Activated CD8-positive, alpha-beta memory T cell treated with anti-CD3 and anti-CD28 coated beads for 4 hours (primary cell): ENCODE results near the gene NUCKS1.
A peak's percentile ranks its signal among the peaks of the same experiment; 100 is the strongest.

Experiments
- DNase-seq, 2 donors: peaks; one replicate each; pipeline ENCODE4 v3.0.0-alpha.2; 2020; ENCODE audit warnings: low read depth in 2 of 2

Gene NUCKS1

DNA sequence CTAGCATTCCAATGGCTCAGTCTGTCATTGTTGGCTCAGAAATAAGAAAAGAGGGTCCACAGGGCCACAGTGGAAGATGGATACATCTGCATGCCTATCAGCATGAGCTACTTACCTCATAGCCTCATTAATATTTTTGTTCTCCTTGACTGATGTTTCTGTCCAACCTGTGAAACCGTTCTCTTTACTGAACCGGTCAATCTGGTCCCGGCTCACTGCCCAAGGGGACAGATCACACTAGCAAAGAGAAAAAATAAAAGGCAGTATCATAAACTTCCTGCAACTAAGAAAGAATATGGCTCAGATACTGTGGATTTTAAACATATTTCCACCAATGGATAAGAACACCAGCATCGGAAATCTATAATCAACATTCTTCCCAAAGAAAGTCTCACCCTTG is 20.6 kb upstream of the NUCKS1 start:
- DNase-seq = no peak

DNA sequence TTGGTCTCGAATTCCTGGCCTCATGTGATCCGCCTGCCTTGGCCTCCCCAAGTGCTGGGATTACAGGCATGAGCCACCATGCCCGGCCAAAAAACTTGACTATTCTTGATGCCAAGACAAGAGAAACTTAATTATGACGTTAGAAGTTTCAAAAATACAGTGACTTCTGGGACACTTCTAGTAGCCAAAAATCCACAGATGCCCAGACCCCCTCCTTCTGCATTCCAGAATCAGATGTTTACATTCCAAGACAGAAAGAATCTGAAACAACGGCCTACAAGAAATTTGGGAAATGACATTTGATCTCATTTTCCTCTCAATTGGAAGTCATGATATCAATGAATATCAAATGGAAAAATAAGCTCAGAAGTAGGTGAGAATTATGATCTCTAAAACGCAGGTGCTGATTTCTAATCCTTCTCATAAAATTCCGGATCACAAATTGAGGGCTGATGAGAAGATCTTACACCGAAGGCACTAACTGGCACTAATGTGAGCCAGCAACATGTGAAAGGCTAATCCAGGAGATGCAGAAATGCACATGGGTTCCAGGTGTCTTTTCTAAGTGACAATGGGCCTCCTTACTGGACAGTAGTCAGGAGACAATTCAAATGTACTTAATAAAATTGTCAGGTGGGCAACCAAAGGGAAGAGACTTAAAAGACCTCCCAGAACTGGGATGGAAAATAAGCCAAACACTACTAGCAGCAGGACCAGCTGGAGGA is 19.8 kb upstream of the NUCKS1 start:
- DNase-seq = no peak

DNA sequence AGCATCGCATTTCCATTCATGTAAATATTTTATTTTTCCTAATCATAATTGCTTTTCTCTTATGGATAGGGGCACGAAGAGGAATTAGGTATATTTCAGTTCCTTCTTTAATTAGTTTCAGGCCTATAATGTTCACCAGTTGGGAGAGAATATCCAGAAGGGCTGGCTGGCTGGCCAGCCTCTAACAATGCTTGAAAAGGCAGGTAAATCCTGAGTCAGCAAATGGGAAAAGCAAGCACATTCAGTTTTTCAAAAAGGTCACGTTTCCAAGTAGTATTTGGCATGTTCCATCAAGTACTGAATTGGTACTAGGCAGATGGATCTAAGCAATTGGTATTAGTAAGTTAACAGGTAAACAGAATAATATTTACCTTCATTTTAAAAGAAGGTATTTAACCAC is 17.3 kb upstream of the NUCKS1 start:
- no peak for DNase-seq

DNA sequence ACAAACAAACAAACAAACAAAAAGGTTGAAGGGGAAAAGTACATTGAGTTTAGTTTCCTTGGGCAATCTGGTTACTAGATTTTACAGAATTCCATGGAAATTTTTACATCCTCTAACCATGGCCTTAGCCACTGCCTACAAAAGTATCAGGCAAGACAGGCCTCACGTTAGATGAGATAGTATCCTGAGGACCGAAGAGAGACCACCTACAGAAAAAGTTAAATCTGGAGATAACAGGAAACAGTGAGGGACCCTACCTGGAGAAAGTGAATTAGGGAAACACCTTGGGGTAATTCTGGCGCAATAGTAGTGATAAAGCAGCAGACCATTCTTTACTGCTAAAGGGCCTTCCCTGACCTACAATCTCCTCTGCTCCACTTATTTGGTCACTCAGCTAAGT is 16.6 kb upstream of the NUCKS1 start:
- no peak for DNase-seq

DNA sequence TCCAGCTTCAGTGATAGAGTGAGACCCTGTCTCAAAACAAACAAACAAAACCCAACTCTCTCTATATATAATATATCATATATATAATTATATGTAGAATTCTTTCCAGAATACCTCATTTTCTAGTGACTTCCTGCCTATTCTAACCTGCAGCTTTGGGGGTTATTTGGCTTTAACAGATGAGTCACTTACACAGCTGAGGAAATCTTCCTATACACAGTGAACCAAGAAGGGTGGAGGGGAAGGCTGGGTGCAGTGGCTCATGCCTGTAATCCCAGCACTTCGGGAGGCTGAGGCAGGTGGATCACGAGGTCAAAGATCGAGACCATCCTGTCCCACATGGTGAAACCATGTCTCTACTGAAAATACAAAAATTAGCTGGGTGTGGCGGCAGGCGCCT is 16.1 kb upstream of the NUCKS1 start:
- DNase-seq = no peak

DNA sequence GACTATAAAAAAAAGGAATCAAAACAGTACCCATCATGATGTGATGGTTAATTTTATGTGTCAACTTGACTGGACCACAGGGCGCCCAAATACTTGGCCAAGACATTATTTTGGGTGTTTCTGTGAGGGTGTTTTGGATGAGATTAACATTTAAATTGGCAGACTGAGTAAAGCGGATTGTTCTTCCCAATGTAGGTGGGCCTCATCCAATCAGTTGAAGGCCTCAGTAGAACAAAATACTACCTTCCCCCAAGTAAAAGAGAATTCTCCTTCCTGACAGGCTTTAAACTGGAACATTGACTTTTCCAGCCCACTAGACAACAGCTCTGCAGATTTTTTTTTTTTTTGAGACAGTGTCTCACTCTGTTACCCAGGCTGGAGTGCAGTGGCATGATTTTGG is 14.6 kb upstream of the NUCKS1 start:
- no peak for DNase-seq

DNA sequence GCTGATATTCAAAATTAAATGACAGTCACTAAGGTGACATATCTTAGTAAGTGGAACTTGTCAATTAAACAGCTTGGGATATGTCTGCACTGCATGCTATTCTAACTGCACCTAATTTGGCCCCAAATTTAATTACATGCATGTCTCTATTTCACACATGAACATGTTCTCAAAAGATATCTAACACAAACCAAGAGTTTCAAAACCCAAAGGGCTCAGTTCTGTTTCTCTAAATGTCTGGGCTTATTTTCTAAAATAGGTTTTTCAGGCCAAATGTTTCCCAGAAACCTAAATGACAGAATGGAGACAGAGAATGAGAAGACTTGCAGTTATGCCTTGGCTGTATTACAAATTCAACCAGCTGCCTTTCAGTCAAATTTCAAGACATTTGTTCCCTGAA is 14.0 kb upstream of the NUCKS1 start:
- DNase-seq = no peak

DNA sequence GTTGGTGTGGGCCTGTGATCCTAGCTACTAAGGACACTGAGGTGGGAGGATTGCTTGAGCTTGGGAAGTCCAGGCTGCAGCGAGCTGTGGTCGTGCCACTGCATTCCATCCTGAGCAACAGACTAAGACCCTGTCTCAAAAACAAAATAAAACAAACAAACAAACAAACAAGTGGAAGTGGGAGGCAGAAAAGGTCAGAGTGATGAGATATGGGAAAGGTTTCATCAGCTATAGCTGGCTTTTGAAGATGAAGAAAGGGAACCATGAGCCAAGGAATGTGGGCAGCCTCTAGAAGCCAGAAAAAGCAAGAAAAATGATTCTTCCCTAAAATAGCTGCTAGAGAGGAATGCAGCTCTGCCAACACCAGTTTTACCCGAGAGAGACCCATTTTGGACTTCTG is 10.6 kb upstream of the NUCKS1 start:
- DNase-seq = no peak

DNA sequence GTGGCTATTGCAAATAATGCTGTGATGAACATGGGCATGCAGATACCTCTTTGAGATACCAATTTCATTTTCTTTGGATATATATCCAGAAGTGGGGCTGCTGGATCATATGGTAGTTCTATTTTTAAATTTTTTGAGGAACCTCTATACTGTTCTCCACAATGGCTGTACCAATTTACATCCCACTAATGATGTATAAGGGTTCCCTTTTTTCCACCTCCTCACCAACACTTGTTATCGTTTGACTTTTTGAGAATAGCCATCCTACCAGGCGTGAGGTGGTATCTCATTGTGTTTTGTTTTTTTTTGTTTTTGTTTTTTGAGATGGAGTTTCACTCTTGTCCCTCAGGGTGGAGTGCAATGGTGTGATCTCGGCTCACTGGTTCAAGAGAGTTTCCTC is 6.6 kb upstream of the NUCKS1 start:
- no peak for DNase-seq

DNA sequence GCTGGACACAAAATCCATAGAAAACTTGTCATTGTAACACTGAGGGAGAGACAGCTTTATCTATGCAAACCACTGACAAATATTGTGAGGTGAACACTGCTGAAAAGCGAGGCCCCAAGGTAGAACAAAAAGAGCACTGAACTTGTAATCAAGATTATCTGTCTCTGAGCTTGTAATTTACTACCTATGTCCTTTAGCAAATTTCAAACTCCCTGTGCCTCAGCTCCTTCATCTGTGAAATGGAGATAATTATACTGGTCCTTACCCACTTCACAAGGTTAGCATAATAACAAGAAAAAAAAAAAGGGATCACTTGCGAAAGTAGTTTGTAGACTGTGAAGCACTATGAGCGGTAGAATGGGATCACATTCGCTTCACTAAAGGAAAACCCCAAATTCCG is 4.9 kb upstream of the NUCKS1 start:
- DNase-seq = no peak

DNA sequence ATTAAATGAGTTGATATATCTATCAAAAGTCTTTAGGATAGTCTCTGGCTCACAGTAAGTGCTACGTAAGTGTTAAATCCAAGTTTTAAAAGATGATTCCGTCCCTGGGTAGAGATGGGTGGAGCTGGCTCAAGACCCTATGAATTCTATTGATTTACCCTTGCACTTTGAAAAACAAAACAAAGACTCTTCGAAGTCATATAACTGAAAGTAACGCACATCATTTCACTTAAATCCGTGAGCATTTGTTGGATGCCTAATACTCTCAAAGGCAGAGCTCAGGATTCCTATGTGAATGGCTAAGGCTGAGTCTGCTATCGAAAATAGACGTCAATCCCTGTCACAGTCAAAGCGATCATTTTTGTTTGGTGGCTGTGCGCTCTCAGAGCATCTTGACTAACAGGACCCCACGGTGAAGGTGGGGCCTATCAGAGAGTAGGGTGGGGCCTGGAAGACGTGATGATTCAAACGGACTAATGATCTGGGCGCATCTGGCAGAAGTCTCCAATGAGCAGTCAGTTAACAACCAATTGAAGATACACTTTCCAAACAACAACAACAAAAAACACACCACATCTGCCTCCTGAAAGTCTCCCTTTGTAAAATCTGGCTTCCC is 1.2 kb upstream of the NUCKS1 start:
- DNase-seq = no peak

DNA sequence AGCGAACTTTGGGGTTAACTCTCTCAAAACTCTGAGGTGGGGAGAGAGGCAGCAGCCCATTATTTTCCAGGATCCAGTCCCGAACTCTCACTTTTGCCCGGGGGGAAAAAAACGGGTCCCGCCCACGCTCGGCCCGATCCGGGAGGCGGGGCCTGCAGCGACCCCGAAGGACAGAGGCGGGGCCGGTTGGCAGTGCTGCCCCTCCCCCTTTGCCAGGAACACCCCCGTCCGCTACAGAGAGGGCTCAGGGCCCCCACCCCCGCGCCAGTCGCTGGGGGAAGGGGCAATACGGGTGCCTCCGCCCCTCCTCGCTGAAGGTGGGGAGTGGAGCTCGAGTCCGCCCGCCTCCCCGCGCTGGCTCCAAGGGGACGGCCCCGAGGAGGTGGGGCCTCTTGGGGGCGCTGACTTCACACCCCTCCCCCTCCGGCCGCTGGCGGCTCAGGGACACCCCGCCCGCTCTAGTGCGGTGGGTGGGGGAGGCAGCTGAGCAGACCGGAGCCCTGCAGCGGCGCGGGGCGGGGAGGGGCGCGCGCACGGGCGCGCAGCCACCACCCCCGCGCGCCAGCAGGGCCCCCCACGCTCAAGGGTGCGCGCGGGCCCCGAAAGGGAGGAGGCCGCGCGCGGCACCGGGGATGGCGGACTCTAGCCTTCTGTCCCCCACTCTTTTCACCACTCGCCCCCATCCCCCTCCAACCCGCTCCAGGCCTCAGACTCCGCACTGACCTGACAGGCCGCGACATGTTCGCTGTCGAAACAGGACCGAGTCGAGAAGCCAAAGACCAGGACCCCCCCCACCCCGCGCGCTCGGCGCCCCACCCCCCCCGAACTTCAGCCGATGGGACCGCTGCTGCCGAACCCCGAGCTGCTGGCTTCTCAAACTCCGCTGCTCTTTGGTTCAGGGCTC is 496 bp downstream of the NUCKS1 start:
- DNase-seq = peak; percentile 93 to 94

DNA sequence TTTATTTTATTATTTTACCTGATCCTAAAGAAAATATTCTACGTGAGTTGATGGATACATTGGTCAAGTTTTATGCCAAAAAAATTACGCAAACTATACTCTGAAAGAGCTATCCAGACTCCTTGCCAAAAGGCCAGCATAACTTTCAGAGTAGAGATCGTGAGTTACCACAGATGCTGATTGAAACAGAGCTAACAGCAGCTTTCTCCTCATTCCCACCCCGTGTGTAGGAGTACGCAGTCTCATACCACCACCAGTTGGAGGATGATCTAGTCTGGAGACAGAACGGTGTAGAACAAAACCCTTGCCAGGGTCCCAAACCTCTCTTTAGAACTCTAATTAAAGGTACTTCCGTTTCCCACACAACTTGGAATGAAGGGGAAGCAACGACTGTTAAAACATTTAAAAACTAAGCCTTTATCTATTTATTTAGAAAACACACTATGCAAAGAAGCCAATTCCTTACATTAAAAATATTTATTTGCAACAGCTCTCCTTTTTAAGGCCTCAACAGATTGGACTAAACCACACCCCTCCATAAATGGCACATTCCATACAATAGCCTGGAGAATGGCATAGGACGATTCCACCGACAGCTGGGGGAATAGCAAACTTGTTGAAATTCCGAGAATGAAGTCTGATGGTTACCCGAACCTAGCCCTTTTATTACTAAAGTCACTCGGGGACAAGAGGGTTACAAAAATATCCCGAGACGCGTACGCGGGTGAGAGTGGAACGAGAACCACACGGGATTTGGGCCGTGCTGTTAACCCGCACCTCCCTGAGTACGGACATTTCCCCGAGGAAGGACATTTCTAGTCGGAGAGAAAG is 1.4 kb downstream of the NUCKS1 start:
- DNase-seq = no peak

DNA sequence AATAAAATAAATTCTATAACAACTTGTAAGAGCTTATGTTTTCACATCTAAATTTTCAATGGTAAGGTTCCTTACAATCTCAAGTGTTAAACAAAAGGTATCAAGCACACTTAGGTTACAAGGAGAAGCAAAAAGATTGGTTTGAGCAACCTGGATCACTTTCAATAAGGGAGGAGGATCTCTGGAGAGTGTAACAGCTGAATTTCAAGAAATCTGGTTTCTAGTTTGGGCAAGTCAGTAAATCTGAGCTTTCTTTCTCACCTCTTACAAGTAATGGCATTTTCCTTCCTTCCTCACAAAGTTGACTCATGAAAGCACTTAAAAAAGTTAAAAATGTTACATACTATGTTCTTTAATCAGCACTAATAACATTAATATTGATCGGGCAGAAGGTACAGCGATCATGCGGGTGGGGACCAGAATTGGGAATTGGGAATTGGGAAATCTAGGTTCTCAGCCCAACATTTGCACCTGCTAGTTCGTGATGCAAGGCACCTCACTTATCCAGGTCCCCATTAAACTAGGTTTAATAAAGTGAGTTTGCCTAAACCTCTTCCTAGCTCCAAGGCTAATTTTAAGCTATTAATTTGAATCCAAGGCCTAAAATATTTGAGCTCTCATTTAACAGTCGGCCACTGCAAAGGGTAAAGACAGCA is 3.1 kb downstream of the NUCKS1 start:
- DNase-seq = no peak

DNA sequence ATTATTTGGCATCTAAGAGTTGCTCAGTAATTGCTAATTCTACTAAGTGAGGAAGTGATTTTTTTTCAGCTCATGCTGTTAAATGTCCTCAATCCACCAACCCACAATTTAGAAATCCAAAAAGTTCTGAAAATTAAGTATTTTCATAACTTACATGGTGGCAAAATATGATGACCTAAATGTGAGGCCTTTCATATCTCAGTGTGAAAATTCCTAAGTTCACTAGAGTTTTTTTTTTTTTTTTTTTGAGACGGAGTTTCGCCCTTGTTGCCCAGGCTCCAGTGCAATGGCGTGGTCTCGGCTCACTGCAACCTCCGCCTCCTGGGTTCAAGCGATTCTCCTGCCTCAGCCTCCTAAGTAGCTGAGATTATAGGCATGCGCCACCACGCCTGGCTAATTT is 5.6 kb downstream of the NUCKS1 start:
- no peak for DNase-seq

DNA sequence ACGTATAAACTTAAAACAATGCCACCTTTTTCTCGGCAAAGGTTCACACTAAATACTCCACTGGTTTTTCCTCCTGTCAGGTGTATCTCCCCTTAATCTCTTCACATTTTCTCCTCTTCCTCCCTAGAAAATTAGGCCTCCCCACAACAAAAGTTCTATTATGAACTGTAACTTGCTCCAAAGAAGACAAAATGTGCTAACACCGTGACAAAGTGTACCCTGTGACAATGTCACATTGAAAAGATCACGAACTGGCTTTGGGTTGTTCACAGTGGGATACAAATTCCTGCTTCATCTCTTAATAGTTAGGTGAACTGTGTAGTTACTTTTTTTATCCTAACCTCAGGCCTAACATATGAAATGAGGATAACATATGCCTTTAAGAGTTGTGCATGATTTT is 6.0 kb downstream of the NUCKS1 start:
- DNase-seq = no peak

DNA sequence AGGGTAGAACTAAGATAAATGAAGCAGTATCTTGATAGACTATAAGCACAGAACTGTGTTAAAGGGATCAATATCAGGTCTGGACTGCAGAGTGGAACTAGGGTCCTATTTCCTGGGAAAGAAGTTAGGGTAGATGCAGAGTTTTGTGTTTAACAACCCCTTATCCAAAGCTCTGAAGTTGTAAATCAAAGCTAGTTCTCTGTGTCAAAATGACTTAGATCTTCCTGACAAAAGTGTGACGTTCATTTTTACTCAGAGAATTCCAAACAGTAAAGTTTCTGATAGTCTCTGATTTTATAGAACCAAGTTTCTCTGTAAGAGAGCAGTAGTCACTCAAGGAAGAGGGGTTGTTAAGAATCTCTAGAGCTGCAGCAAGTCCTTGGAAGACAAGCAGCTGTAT is 8.3 kb downstream of the NUCKS1 start:
- DNase-seq = no peak

DNA sequence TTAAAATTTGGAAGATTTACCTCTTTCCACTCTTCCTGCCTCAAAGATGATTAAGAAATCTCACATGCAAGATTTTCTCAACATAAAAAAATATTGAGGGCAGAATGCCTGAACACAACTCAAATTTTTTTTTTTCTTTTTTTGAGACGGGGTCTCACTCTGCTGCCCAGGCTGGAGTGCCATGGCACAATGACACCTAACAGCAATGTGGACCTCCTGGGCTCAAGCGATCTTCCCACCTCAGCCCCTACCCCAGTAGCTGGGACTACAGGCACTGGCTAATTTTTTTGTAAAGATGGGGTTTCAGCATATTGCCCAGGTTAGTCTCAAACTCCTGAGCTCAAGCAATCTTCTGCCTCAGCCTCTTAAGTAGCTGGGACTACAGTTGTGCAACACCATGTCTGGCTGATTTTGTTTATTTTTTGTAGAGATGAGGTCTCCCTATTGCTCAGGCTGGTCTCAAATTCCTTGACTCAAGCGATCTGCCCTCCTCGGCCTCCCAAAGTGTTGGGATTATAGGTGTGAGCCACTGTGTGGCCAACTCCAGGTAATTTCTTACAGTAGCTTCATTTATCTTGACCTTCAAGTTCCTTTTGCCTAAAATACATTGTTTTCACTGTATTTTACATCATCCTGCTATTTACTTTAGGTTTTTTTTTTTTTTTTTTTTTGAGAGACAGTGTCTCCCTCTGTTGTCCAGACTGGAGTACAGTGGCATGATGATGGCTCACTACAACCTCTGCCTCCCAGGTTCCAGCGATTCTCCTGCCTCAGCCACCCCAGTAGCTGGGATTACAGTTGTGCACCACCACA is 10.4 kb downstream of the NUCKS1 start:
- no peak for DNase-seq

DNA sequence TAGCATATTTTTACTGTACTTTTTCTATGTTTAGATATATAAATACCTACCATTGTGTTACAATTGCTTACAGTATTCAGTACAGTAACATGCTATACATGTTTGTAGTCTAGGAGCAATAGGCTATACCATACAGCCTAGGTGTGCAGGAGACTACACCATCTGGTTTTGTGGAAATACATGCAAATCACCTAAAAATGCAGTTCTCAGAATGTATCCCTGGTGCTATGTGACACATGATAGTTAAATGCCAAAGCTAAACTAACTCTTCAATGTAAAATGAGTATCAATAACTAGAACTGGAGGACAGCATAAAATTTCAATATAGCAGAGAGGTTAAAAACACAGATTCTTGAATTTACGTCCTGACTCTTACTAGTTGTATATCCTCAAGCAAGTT is 14.8 kb downstream of the NUCKS1 start:
- DNase-seq = no peak

DNA sequence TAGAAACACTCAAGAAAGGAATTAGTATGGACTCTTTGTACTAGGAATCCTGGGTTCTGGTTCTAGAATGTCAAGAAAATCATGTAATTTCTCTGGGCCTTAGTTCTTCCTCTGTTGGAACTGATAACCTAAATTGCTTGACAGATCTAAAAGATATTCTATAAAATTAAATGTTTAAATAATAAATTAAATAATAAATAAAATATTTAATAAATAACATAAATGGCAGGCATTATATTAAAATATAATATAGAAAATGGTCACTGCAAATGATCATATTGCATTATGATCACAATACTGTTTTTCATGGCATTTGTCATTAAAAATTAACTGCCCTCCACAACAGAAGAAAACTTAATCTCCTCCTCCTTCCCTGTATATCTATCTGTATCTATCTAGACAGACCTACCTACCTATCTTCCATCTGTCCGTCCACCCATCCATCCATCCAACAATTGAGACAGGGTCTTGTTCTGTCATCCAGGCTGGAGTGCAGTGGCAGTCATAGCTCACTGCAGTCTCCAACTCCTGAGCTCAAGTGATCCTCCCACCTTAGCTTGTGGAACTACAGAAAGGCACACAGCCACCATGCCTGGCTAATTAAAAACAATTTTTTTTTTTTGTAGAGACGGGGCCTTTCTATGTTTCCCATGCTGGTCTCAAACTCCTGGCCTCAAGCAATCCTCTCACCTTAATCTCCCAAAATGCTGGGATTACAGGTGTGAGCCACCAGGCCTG is 16.4 kb downstream of the NUCKS1 start:
- no peak for DNase-seq
